Adrenal gland (tissue), 12 donors: ENCODE measurements around the gene DLG2. TPM values are rescaled to one million over a fixed set of nuclear protein-coding genes. Genes with fewer than 3 reads are reported as not detected.

Source experiments
- DNase-seq, 7 donors: peaks; one replicate each; pipeline ENCODE4 v3.0.0-alpha.2; 2019 to 2020
- H3K27ac ChIP-seq, 5 donors: fragments of 200-600 bp; sonication (generic) in 4 of 5; 1 replicate in 3 of 5; 2 replicates in 2 of 5; pipeline versions ENCODE4 v1.5.1 to v1.8.0; 2016 to 2020; ENCODE audit warnings: mild to moderate bottlenecking in 1 of 5
- H3K27me3 ChIP-seq: fragments of 200-600 bp; 2 replicates; pipeline ENCODE4 v1.8.0; 2021
- H3K36me3 ChIP-seq, 2 donors: fragments of 200-600 bp; replicated peaks in 1 of 2; 1 replicate in 1 of 2; 2 replicates in 1 of 2; pipeline versions ENCODE4 v1.5.1 to v1.8.0; 2018 to 2022
- H3K4me1 ChIP-seq, 2 donors: fragments of 200-600 bp; replicated peaks in 1 of 2; 1 replicate in 1 of 2; 2 replicates in 1 of 2; pipeline versions ENCODE4 v1.5.1 to v1.8.0; 2018 to 2021
- H3K4me3 ChIP-seq, 4 donors: fragments of 200-600 bp; sonication (generic) in 3 of 4; one replicate each; pipeline ENCODE4 v1.5.1; 2016 to 2018
- H3K9me3 ChIP-seq, 3 donors: fragments of 200-600 bp; sonication (generic) in 1 of 3; replicated peaks in 1 of 3; 1 replicate in 2 of 3; 2 replicates in 1 of 3; pipeline versions ENCODE4 v1.5.1 to v1.8.0; 2016 to 2021
- CTCF ChIP-seq, 6 experiments: fragments of 450-650 bp in 4 of 6; fragments of 200-600 bp in 2 of 6; sonication (generic) in 1 of 6; IDR thresholded peaks; 1 replicate in 5 of 6; 2 replicates in 1 of 6; pipeline versions ENCODE4 v1.5.1 to v1.8.0; 2016 to 2021; ENCODE audit warnings: antibody characterized with exemption in 6 of 6, mild to moderate bottlenecking in 2 of 6, moderate library complexity in 1 of 6
- POLR2A ChIP-seq, 2 donors: fragments of 450-650 bp; IDR thresholded peaks; one replicate each; pipeline ENCODE4 v1.6.1; 2017; ENCODE audit warnings: antibody characterized with exemption in 2 of 2, mild to moderate bottlenecking in 2 of 2, moderate library complexity in 1 of 2
- WGBS, 4 donors: extraction: QIAGEN DNeasy Blood & Tissue Kit in 2 of 4; methylation state at CpG; one replicate each; pipeline versions ENCODE4 v1.1.5 to v1.1.7; 2013 to 2017; 5-methylcytosine and 5-hydroxymethylcytosine counted together
- intact Hi-C, 2 donors: fragments of 100-400 bp; cut with DNase I; formaldehyde crosslinking; loops; one replicate each; pipeline versions ENCODE4 v1.14.1 to v1.15.0; 2022 to 2023
- polyA plus RNA-seq, 3 donors: library from polyadenylated mRNA; stranded (reverse); fragments of 200-250 nt in 2 of 3; fragments of 350-450 nt in 1 of 3; fragmentation: Illumina TruSeq in 1 of 3; extraction: RNeasy Lipid Tissue Mini Kit (QIAGEN cat#74804) in 1 of 3; gene quantifications; one replicate each; pipeline ENCODE4 v1.2.3, GENCODE V29; 2013 to 2014
- total RNA-seq, 9 donors: library from RNA; depleted of rRNA in 4 of 9; stranded (reverse); fragments of >200 nt in 4 of 9; fragments of 120-200 nt in 1 of 9; fragmentation: NEBNext Ultra II Directional in 1 of 9; extraction: Animal tissue kit (Norgen Biotek cat#: 25700) in 1 of 9; gene quantifications; one replicate each; pipeline versions ENCODE4 v1.1.0 to v1.2.4, GENCODE V29; 2013 to 2023
- donor health status: healthy with polysubstance abuse.
- donor health status: Bipolar disorder and iron deficiency.
- donor health status: DM: yes; HTN: yes; CAD: no.
- donor health status: DM: no; HTN: no; CAD: no.
- donor health status: DM: no; HTN: no; CAD: no.
- donor health status: DM: yes; HTN: yes; CAD: no.

The DLG2 gene
- total and polyA plus RNA-seq, 12 donors, result 8.3 to 101 (median 37.5) TPM

- intact Hi-C loops, result no loop called here
- TF ChIP-seq CTCF (IDR thresholded peaks at IDR 0.05), result no peak
- no peak for TF ChIP-seq POLR2A (IDR thresholded peaks at IDR 0.05)
- Histone ChIP-seq H3K27ac (no peak overlapping the region), H3K36me3 (no peaks in the 10 kb centered on the region), H3K27me3 (no peaks in the 10 kb centered on the region), H3K4me3 (no peak overlapping the region), H3K4me1 (no peaks in the 10 kb centered on the region), H3K9me3 (no peaks in the 10 kb centered on the region)
- WGBS, 4 donors, result 69 to 86% (median 76%) methylated on average over 2 of the region's 2 CpGs
- no peak for DNase-seq
These were observed 316.7 kb downstream of the DLG2 start for GRCh38 chr11:85310479-85310878.

DNA sequence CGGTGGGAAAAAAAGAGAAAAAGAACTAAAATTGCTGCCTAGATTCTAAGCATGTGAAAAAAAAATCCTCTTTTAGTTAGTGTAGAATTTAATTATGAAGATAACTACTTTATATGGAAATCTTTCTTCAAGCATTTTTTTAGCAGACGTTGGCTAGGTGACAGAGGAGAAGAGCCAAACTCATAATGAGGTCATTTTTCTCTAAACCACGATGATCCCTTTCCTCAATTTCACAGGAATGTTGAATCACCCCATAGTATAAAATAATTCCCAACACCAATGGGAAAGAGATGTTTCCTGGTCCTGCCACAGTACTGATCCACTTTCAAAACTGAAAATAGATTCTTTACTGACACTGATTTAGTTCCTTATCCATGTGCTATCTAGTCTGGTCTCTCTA lies 319.8 kb downstream of the DLG2 start:
- DNase-seq, result no peak
- Histone ChIP-seq H3K4me3 (no peak overlapping the region), H3K4me1 (no peaks in the 10 kb centered on the region), H3K9me3 (no peaks in the 10 kb centered on the region), H3K27me3 (no peaks in the 10 kb centered on the region), H3K27ac (no peak overlapping the region), H3K36me3 (no peaks in the 10 kb centered on the region)
- intact Hi-C loops, result no loop called here
- TF ChIP-seq CTCF (IDR thresholded peaks at IDR 0.05) (no peak), POLR2A (IDR thresholded peaks at IDR 0.05) (no peak)
- WGBS, 4 donors, result 53 to 67% (median 61%) methylated on average over 3 of the region's 3 CpGs

DNA sequence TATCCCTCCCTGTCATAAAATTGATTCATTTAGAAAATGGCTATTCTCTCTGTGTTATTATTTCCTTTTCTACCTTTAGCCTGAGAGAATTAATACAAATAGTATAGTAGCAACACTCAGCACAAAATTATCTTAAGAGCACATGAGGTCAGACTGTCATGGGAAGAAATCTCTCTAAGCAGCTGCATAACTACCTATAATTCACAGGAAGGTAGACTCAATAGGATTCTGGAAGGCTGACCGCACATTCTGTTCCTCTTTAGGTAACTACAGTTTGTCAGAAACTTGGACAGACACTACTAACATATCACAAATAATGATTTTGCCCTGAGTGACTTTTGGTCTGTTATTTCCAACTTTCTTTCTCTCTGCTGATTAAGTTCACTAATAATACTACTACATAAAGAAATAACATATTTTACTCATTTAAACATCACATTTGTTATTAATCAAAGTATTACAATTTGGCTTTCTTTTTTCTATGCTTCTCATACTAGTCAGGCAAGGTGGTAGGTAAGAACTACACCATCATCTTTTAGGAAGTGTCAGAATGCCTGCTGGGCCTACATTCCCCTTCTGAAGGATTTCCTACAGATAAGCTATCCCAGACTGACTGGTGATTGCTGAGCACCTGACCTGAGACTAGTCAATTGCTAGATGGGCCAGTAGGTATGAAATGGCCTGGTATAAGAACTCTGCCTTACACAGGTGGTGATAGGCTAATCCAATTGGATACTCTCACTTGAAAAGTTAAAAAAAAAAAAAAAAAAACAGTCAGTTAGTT lies 325.1 kb downstream of the DLG2 start:
- no peak for DNase-seq
- TF ChIP-seq CTCF (IDR thresholded peaks at IDR 0.05) (no peak), POLR2A (IDR thresholded peaks at IDR 0.05) (no peak)
- H3K9me3 ChIP-seq, result no peaks in the 10 kb centered on the region
- H3K4me3 ChIP-seq, result no peak overlapping the region
- intact Hi-C loops, result no loop called here
- 79 to 95% (median 86%) methylated on average over 1 of the region's 1 CpG for WGBS, 4 donors
- peaks cover 0 to 8% of the 10 kb centered on the region in 2 donors for H3K4me1 ChIP-seq
- H3K27ac ChIP-seq, result no peak overlapping the region
- no peaks in the 10 kb centered on the region for H3K36me3 ChIP-seq
- H3K27me3 ChIP-seq, result no peaks in the 10 kb centered on the region

GRCh38 chr11:85299258-85299942 lies 327.7 kb downstream of the DLG2 start:
- TF ChIP-seq POLR2A (IDR thresholded peaks at IDR 0.05), result no peak
- H3K4me3 ChIP-seq, result no peak overlapping the region
- H3K36me3 ChIP-seq, result no peaks in the 10 kb centered on the region
- H3K27me3 ChIP-seq, result no peaks in the 10 kb centered on the region
- intact Hi-C loops, result no loop called here
- DNase-seq, result peak in 3 of 7 donors; percentile 2 to 14 (median 8)
- WGBS, 4 donors, result 67 to 100% (median 91%) methylated on average over 1 of the region's 1 CpG
- H3K4me1 ChIP-seq, result peaks cover 0 to 8% of the 10 kb centered on the region in 2 donors
- peak overlapping the region in 1 of 5 donors; percentile 17 for H3K27ac ChIP-seq
- no peaks in the 10 kb centered on the region for H3K9me3 ChIP-seq
